Chondrocyte (in vitro differentiated cells): ENCODE measurements around the gene DLG2. TPM values are rescaled to one million over a fixed set of nuclear protein-coding genes. Genes with fewer than 3 reads are reported as not detected.
A peak's percentile ranks its signal among the peaks of the same experiment; 100 is the strongest.

Source experiments
- DNase-seq: peaks from one replicate; pipeline ENCODE4 v3.0.0; 2021; ENCODE audit warnings: mixed read lengths, low spot score
- H3K27ac Mint-ChIP-seq: one replicate; pipeline ENCODE4 v1.8.0; 2021; ENCODE audit warnings: mild to moderate bottlenecking, moderate library complexity, mixed read lengths; ENCODE audit not compliant: unreplicated experiment
- H3K27me3 Mint-ChIP-seq: 2 replicates; pipeline ENCODE4 v1.8.0; 2021; ENCODE audit warnings: low read depth, mixed read lengths
- H3K36me3 Mint-ChIP-seq: 2 replicates; pipeline ENCODE4 v1.8.0; 2021; ENCODE audit warnings: low read depth, mixed read lengths
- H3K4me1 Mint-ChIP-seq: 2 replicates; pipeline ENCODE4 v1.8.0; 2021; ENCODE audit warnings: low read depth, mild to moderate bottlenecking, mixed read lengths
- H3K4me3 Mint-ChIP-seq: one replicate; pipeline ENCODE4 v1.8.0; 2021; ENCODE audit warnings: mild to moderate bottlenecking, moderate library complexity, mixed read lengths; ENCODE audit not compliant: unreplicated experiment
- H3K9me3 Mint-ChIP-seq: 2 replicates; pipeline ENCODE4 v1.8.0; 2021; ENCODE audit warnings: low read depth, mixed read lengths
- CTCF ChIP-seq: fragments of 200-600 bp; sonication (generic); IDR thresholded peaks from 2 replicates; pipeline ENCODE4 v1.5.0; 2021; ENCODE audit warnings: antibody characterized with exemption, mild to moderate bottlenecking, moderate library complexity
- total RNA-seq: library from RNA; stranded (reverse); gene quantifications from 3 replicates; pipeline ENCODE4 v1.2.1, GENCODE V29; 2021

Gene DLG2
- total RNA-seq, 1 donor from 2014 or later, result 1.3 TPM

DNA sequence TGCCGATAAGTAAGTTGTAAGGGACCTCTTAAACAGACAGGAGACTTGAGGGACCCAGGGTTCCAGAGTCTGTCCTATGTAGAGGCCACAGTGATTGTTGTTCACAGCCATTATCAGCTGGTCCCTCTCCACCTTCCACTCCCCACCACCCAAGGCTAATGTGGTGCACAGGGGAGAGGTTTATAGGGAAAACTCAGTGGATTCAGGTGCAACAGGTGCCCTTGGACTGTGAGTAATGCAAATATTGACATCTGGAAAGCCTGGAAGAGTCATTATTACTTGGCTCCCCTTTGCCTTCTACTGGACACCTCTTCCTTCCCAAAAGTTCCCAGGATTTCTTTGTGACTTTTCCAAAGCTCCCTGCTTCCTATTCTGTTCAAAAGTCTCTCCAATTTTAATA is 1899.9 kb downstream of the DLG2 start:
- Mint-ChIP-seq H3K4me1 (no peaks in the 10 kb centered on the region), H3K27me3 (peaks cover 26% of the 10 kb centered on the region)

DNA sequence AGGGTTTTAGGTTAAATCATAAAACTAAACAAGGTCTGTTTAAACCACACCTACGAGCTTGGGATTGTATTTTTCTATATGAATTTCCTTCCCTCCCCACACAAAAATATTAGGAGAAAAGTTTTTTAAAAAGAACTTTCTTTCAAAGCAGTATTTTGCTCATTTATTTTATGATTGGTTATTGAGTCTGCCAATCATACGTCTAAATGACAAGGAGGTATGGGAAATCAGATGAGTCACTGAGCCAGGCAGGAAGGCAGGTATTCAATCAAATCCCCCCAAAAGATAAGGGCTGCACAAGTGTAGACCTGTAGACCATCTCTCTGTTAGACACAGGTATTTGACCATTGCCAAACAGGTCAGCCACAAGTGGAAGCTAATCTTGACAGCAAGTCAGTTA is 1900.8 kb downstream of the DLG2 start:
- no peak overlapping the region for H3K27ac Mint-ChIP-seq
- H3K4me1 Mint-ChIP-seq, result no peaks in the 10 kb centered on the region
- no peaks in the 10 kb centered on the region for H3K9me3 Mint-ChIP-seq
- peaks cover 27% of the 10 kb centered on the region for H3K27me3 Mint-ChIP-seq
- no peak for TF ChIP-seq CTCF
- no peaks in the 10 kb centered on the region for H3K36me3 Mint-ChIP-seq
- H3K4me3 Mint-ChIP-seq, result no peak overlapping the region
- DNase-seq, result no peak

More for the DNA sequence above, 1899.9 kb downstream of the DLG2 start:
- Mint-ChIP-seq H3K36me3 (no peaks in the 10 kb centered on the region), H3K27ac (no peak overlapping the region), H3K9me3 (no peaks in the 10 kb centered on the region), H3K4me3 (no peak overlapping the region)
- TF ChIP-seq CTCF, result no peak
- no peak for DNase-seq

DNA sequence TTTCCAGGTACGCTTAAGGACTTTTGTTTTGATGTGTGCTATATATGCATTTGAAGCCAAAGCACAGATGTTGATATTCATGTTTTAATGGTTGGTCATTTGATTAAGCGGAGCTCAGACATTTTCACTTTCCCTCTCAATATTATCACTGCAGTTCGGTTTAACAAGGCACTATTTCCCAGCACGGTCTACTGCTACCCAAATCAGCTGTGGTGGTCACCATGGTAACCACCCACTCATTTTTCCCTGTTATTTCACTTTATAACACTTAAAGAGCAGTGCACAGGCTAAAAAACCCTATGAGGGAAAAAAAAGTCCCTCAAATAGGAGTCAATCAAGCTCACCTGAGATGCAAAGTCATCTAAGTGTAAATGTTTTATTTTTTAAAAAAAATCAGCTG is 1901.4 kb downstream of the DLG2 start:
- H3K4me3 Mint-ChIP-seq, result no peak overlapping the region
- no peak overlapping the region for H3K27ac Mint-ChIP-seq
- H3K4me1 Mint-ChIP-seq, result no peaks in the 10 kb centered on the region
- no peaks in the 10 kb centered on the region for H3K9me3 Mint-ChIP-seq
- no peak for TF ChIP-seq CTCF
- peaks cover 32% of the 10 kb centered on the region for H3K27me3 Mint-ChIP-seq
- DNase-seq, result no peak
- no peaks in the 10 kb centered on the region for H3K36me3 Mint-ChIP-seq

DNA sequence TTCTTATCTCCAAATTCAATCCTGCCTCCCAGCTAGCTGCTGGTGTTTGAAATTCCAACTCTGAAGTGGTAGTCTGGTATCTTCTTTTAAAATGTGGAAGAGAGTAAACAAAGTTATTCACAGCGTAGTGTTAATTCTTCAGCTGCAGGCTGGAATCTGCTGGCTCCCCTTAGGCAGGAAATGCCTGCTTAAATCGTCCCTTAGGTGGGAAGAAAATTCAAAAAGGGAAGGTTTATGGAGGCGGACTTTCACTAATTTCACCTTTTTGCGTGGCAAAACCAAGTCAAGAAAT is 1901.9 kb downstream of the DLG2 start:
- no peak overlapping the region for H3K27ac Mint-ChIP-seq
- no peak for TF ChIP-seq CTCF
- H3K9me3 Mint-ChIP-seq, result no peaks in the 10 kb centered on the region
- H3K4me3 Mint-ChIP-seq, result no peak overlapping the region
- no peaks in the 10 kb centered on the region for H3K4me1 Mint-ChIP-seq
- H3K27me3 Mint-ChIP-seq, result peaks cover 33% of the 10 kb centered on the region
- H3K36me3 Mint-ChIP-seq, result no peaks in the 10 kb centered on the region
- no peak for DNase-seq

DNA sequence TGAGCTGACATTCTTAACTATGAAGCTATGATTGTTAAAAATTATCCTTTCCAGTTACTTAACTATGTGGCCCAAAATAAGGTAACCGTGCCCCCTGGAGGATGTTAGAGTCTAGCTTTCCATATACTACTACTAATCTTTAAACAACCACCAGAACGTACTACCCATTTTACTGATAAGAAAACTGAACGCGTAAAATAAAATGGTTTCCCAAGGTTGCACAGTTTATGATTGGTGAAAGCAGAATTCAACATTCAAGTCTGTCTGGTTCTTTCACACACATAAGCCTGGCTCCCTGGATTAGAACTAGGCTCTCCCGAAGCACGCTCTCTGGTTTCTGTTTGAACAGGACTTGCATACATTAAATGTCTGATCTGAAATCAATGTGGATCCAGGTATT is 1903.1 kb downstream of the DLG2 start:
- no peak for DNase-seq
- Mint-ChIP-seq H3K4me1 (no peaks in the 10 kb centered on the region), H3K27ac (no peak overlapping the region), H3K36me3 (no peaks in the 10 kb centered on the region), H3K4me3 (no peak overlapping the region), H3K27me3 (peaks cover 33% of the 10 kb centered on the region), H3K9me3 (no peaks in the 10 kb centered on the region)
- peak; percentile 68 for TF ChIP-seq CTCF
